Tibial artery (tissue), 4 donors: ENCODE measurements around the gene NRXN3.

Experiments used
- DNase-seq, 2 donors: peaks; one replicate each; pipeline ENCODE4 v3.0.0-alpha.2; 2019
- H3K27ac ChIP-seq, 2 donors: fragments of 200-600 bp; sonication (generic) in 1 of 2; 1 replicate in 1 of 2; 2 replicates in 1 of 2; pipeline ENCODE4 v1.5.1; 2018 to 2019; ENCODE audit warnings: mild to moderate bottlenecking in 1 of 2
- H3K27me3 ChIP-seq, 2 donors: fragments of 200-600 bp; sonication (generic) in 1 of 2; one replicate each; pipeline versions ENCODE4 v1.5.1 to v1.6.0; 2016 to 2019
- H3K36me3 ChIP-seq, 3 donors: fragments of 200-600 bp; sonication (generic) in 2 of 3; one replicate each; pipeline ENCODE4 v1.5.1; 2016 to 2019; ENCODE audit warnings: mild to moderate bottlenecking in 2 of 3
- H3K4me1 ChIP-seq, 4 donors: fragments of 200-600 bp; sonication (generic) in 2 of 4; 1 replicate in 3 of 4; 2 replicates in 1 of 4; pipeline ENCODE4 v1.5.1; 2016 to 2019
- H3K4me3 ChIP-seq, 2 donors: fragments of 200-600 bp; sonication (generic) in 1 of 2; 1 replicate in 1 of 2; 2 replicates in 1 of 2; pipeline ENCODE4 v1.5.1; 2018 to 2019; ENCODE audit warnings: mild to moderate bottlenecking in 2 of 2
- H3K9me3 ChIP-seq, 3 donors: fragments of 200-600 bp; sonication (generic) in 1 of 3; one replicate each; pipeline ENCODE4 v1.5.1; 2016 to 2019
- CTCF ChIP-seq, 2 experiments: fragments of 200-600 bp in 1 of 2; fragments of 450-650 bp in 1 of 2; IDR thresholded peaks; one replicate each; pipeline ENCODE4 v1.5.1; 2017 to 2019; ENCODE audit warnings: antibody characterized with exemption in 2 of 2, mild to moderate bottlenecking in 1 of 2, moderate library complexity in 1 of 2
- intact Hi-C: fragments of 100-400 bp; cut with DNase I; formaldehyde crosslinking; loops from one replicate; pipeline ENCODE4 v1.15.0; 2023; ENCODE audit warnings: low total_unique reads

Gene NRXN3

GRCh38 chr14:79044894-79045624 lies 874.9 kb downstream of the NRXN3 start:
- H3K9me3 ChIP-seq: peaks cover 0 to 9% (median 0%) of the 10 kb centered on the region in 3 donors
- no peak for TF ChIP-seq CTCF (IDR thresholded peaks at IDR 0.05)
- intact Hi-C loops: loop anchor here (5.0 kb wide), 1 partner anchor 478 kb away; no protein-coding TSS in a partner anchor
- H3K27me3 ChIP-seq: no peaks in the 10 kb centered on the region
- no peak overlapping the region for H3K27ac ChIP-seq
- no peaks in the 10 kb centered on the region for H3K36me3 ChIP-seq
- DNase-seq: no peak
- no peak overlapping the region for H3K4me3 ChIP-seq
- H3K4me1 ChIP-seq: no peaks in the 10 kb centered on the region

- no peak for TF ChIP-seq CTCF (IDR thresholded peaks at IDR 0.05)
- Histone ChIP-seq H3K27ac (no peak overlapping the region), H3K27me3 (no peaks in the 10 kb centered on the region), H3K4me1 (peaks cover 0 to 17% (median 2%) of the 10 kb centered on the region in 4 donors), H3K36me3 (no peaks in the 10 kb centered on the region), H3K4me3 (no peak overlapping the region), H3K9me3 (no peaks in the 10 kb centered on the region)
- no peak for DNase-seq
- intact Hi-C loops: no loop called here
Measured at GRCh38 chr14:79050787-79051727, 880.9 kb downstream of the NRXN3 start.

GRCh38 chr14:79051742-79052141 lies 881.6 kb downstream of the NRXN3 start:
- no peak for TF ChIP-seq CTCF (IDR thresholded peaks at IDR 0.05)
- H3K4me3 ChIP-seq: no peak overlapping the region

GRCh38 chr14:79056879-79057278 lies 886.7 kb downstream of the NRXN3 start:
- no peaks in the 10 kb centered on the region for H3K36me3 ChIP-seq
- H3K9me3 ChIP-seq: no peaks in the 10 kb centered on the region
- peaks cover 0 to 1% (median 0%) of the 10 kb centered on the region in 4 donors for H3K4me1 ChIP-seq
- TF ChIP-seq CTCF (IDR thresholded peaks at IDR 0.05): no peak
- no peaks in the 10 kb centered on the region for H3K27me3 ChIP-seq
- H3K27ac ChIP-seq: no peak overlapping the region
- no peak overlapping the region for H3K4me3 ChIP-seq
- intact Hi-C loops: no loop called here
- DNase-seq: no peak

More at GRCh38 chr14:79051742-79052141, 881.6 kb downstream of the NRXN3 start:
- no peak for DNase-seq
- intact Hi-C loops: no loop called here
- no peaks in the 10 kb centered on the region for H3K36me3 ChIP-seq
- H3K27ac ChIP-seq: no peak overlapping the region
- H3K9me3 ChIP-seq: no peaks in the 10 kb centered on the region
- H3K27me3 ChIP-seq: no peaks in the 10 kb centered on the region
- peaks cover 0 to 17% (median 2%) of the 10 kb centered on the region in 4 donors for H3K4me1 ChIP-seq

- Histone ChIP-seq H3K4me1 (no peaks in the 10 kb centered on the region), H3K27me3 (no peaks in the 10 kb centered on the region), H3K9me3 (no peaks in the 10 kb centered on the region), H3K27ac (no peak overlapping the region), H3K4me3 (no peak overlapping the region), H3K36me3 (no peaks in the 10 kb centered on the region)
- no peak for DNase-seq
- TF ChIP-seq CTCF (IDR thresholded peaks at IDR 0.05): no peak
- intact Hi-C loops: no loop called here
Measured at GRCh38 chr14:79057333-79057732, 887.2 kb downstream of the NRXN3 start.
